T follicular helper cell (primary cell): ENCODE results near the gene TAF3.
"Not testable (repeated sequence)": the region's sequence is repeated elsewhere in the genome, so short reads cannot be mapped to it uniquely, and the experiment has no call there.

Experiments used
- DNase-seq: peaks from one replicate; pipeline ENCODE4 v3.0.0-alpha.2; 2020; ENCODE audit warnings: low read depth

The TAF3 gene

GRCh38 chr10:7972367-7972766, 154.1 kb downstream of the TAF3 start:
- no peak for DNase-seq

GRCh38 chr10:7980196-7980595, 161.9 kb downstream of the TAF3 start:
- no peak for DNase-seq

- DNase-seq, result no peak
Observed at GRCh38 chr10:7982727-7983126, 164.4 kb downstream of the TAF3 start.

- no peak for DNase-seq
Observed at GRCh38 chr10:7984325-7984724, 166.0 kb downstream of the TAF3 start.

GRCh38 chr10:7984896-7985295, 166.6 kb downstream of the TAF3 start:
- no peak for DNase-seq

- no peak for DNase-seq
Observed at GRCh38 chr10:7986851-7987250, 168.5 kb downstream of the TAF3 start.

- no peak for DNase-seq
Observed at GRCh38 chr10:7988989-7989388, 170.7 kb downstream of the TAF3 start.

GRCh38 chr10:7998831-7999230, 180.5 kb downstream of the TAF3 start:
- DNase-seq, result no peak

GRCh38 chr10:8004469-8005000, 186.2 kb downstream of the TAF3 start:
- no peak for DNase-seq

- DNase-seq, result no peak
Observed at GRCh38 chr10:8006274-8006999, 188.1 kb downstream of the TAF3 start.

GRCh38 chr10:8009031-8009430, 190.7 kb downstream of the TAF3 start:
- no peak for DNase-seq

GRCh38 chr10:8013006-8013405, 194.7 kb downstream of the TAF3 start:
- DNase-seq, result no peak

- DNase-seq, result no peak
Observed at GRCh38 chr10:8013619-8014018, 195.3 kb downstream of the TAF3 start.

- DNase-seq, result no peak
Observed at GRCh38 chr10:8014649-8015048, 196.3 kb downstream of the TAF3 start.

GRCh38 chr10:8017277-8017676, 199.0 kb downstream of the TAF3 start:
- no peak for DNase-seq

- DNase-seq, result no peak
Observed at GRCh38 chr10:8023321-8023720, 205.0 kb downstream of the TAF3 start.

GRCh38 chr10:8023851-8024250, 205.5 kb downstream of the TAF3 start:
- DNase-seq, result no peak

- DNase-seq, result no peak
Observed at GRCh38 chr10:8026349-8027259, 208.3 kb downstream of the TAF3 start.

GRCh38 chr10:8031211-8031610, 212.9 kb downstream of the TAF3 start:
- not testable (repeated sequence) for DNase-seq

GRCh38 chr10:8032558-8032957, 214.3 kb downstream of the TAF3 start:
- no peak for DNase-seq

GRCh38 chr10:8033812-8034465, 215.6 kb downstream of the TAF3 start:
- no peak for DNase-seq

- no peak for DNase-seq
Observed at GRCh38 chr10:8034466-8035005, 216.2 kb downstream of the TAF3 start.
